Measurements from ENCODE around the gene MYO5C. TPM values are rescaled to one million over a fixed set of nuclear protein-coding genes. Genes with fewer than 3 reads are reported as not detected.

Gene MYO5C
- total and polyA plus RNA-seq, 10 of the 15 experiments (the other 5 are each of a cell fraction or from before 2014, with no cell fraction given), result 0.29 to 1.3 (median 0.75) TPM

DNA sequence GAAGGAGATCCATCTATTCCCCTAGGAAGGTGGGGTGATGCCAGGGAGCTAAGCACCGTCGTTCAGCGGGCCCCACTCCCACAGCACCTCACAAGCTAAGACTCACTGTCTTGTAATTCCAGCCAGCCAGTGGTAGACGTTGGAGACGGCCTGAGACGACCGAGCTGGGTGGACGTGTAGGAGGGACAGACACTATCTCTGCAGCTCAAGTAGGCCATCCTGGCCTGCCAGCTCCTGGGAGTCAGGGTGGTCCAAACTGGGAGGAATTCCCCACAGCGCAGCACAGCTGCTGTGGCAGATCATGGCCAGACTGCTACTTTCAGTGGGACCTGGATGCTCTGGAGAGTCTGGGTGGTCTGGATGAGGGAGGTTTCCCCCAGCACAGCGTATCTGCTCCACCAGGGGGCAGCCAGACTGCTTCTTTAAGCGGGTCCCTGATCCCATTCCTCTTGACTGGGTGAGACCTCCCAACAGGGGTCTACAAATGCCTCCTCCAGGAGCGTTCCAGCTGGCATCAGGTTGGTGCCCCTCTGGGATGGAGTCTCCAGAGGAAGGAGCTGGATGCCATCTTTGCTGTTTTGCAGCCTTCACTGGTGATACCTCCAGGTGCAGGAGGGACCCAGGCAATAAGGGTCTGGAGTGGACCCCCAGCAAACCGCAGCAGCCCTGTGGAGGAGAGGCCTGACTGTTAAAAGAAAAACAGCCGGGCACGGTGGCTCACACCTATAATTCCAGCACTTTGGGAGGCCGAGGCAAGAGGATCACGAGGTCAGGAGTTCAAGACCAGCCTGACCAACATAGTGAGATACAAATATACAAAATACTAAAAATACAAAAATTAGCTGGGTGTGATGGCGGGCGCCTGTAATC lies 132.0 kb downstream of the MYO5C start:
- H2AFZ ChIP-seq (ENCODE audit: control insufficient read depth, low read depth, low read length), result no peak overlapping the region
- H3K4me2 ChIP-seq (ENCODE audit: control insufficient read depth, insufficient read depth), result no peak overlapping the region
- in situ Hi-C loops (cut with MboI), result no loop called here
- WGBS (ENCODE audit: insufficient coverage, insufficient replicate concordance, low lambda C conversion rate, missing lambda C conversion rate), result 91% methylated on average over 19 of the region's 19 CpGs
- H3K4me3 ChIP-seq, result no peak overlapping the region
- no peaks in the 10 kb centered on the region for H3K9me3 ChIP-seq (replicated peaks; ENCODE audit: control insufficient read depth, insufficient read depth, low read length)
- FAIRE-seq, result no peak
- TF ChIP-seq, protein P1, sequence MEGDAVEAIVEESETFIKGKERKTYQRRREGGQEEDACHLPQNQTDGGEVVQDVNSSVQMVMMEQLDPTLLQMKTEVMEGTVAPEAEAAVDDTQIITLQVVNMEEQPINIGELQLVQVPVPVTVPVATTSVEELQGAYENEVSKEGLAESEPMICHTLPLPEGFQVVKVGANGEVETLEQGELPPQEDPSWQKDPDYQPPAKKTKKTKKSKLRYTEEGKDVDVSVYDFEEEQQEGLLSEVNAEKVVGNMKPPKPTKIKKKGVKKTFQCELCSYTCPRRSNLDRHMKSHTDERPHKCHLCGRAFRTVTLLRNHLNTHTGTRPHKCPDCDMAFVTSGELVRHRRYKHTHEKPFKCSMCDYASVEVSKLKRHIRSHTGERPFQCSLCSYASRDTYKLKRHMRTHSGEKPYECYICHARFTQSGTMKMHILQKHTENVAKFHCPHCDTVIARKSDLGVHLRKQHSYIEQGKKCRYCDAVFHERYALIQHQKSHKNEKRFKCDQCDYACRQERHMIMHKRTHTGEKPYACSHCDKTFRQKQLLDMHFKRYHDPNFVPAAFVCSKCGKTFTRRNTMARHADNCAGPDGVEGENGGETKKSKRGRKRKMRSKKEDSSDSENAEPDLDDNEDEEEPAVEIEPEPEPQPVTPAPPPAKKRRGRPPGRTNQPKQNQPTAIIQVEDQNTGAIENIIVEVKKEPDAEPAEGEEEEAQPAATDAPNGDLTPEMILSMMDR (IDR thresholded peaks at IDR 0.05 in 2 of 3, conservative IDR thresholded peaks at IDR 0.05 in 1 of 3; ENCODE audit: control insufficient read depth in 2 of 3, extremely low read depth in 1 of 3, insufficient read depth in 1 of 3, low read depth in 3 of 3, low read length in 3 of 3), result peak; percentile 15 to 43 (median 32); a peak in 4 of 6 replicates
- TF ChIP-seq, protein P2, sequence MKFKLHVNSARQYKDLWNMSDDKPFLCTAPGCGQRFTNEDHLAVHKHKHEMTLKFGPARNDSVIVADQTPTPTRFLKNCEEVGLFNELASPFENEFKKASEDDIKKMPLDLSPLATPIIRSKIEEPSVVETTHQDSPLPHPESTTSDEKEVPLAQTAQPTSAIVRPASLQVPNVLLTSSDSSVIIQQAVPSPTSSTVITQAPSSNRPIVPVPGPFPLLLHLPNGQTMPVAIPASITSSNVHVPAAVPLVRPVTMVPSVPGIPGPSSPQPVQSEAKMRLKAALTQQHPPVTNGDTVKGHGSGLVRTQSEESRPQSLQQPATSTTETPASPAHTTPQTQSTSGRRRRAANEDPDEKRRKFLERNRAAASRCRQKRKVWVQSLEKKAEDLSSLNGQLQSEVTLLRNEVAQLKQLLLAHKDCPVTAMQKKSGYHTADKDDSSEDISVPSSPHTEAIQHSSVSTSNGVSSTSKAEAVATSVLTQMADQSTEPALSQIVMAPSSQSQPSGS (IDR thresholded peaks at IDR 0.05; ENCODE audit: low read length), result no peak
- TF ChIP-seq SMC3 (IDR thresholded peaks at IDR 0.05; ENCODE audit: borderline replicate concordance, low read length), result peak; percentile 7; the same call in 1 of the 2 replicates
- no peak for TF ChIP-seq SMAD5 (IDR thresholded peaks at IDR 0.05; ENCODE audit: low read depth)
- 0 out of 2 replicates have a peak, but pooled peaks have one; percentile 14 for TF ChIP-seq RAD21 (IDR thresholded peaks at IDR 0.05; ENCODE audit: insufficient read depth, low read depth, low read length)
- H3K27ac ChIP-seq (ENCODE audit: control insufficient read depth, insufficient read depth), result no peak overlapping the region
- no peaks in the 10 kb centered on the region for H3K27me3 ChIP-seq (replicated peaks in 1 of 2; ENCODE audit: control insufficient read depth in 2 of 2, insufficient read depth in 2 of 2, low read length in 1 of 2)
- RAD21 ChIA-PET (ENCODE audit: unreplicated experiment), result no interaction called here
- CTCF ChIA-PET, result interaction anchor here (1.0 to 4.7 kb wide), 10 partner anchors 9 to 340 kb away, joined by 3 to 38 read pairs (median 3); no protein-coding TSS in a partner anchor
- no peak for DNase-seq (ENCODE audit: low read depth, low spot score)
- H3K9ac ChIP-seq (ENCODE audit: control insufficient read depth, insufficient read depth, low read length), result no peak overlapping the region
- no peaks in the 10 kb centered on the region for H3K4me1 ChIP-seq (ENCODE audit: control insufficient read depth, insufficient read depth, low read length)
- BruUV-seq (replicated peaks), result no TSS peak
- H4K20me1 ChIP-seq (ENCODE audit: control insufficient read depth, insufficient read depth), result no peaks in the 10 kb centered on the region
- SMC1A ChIA-PET (ENCODE audit: uncharacterized antibody, unreplicated experiment), result interaction anchor here (0.9 to 3.6 kb wide), 4 partner anchors 19 to 64 kb away, joined by 3 to 11 read pairs (median 8); no protein-coding TSS in a partner anchor
- H3K36me3 ChIP-seq (ENCODE audit: control insufficient read depth in 2 of 2, insufficient read depth in 2 of 2, low read length in 1 of 2), result no peaks in the 10 kb centered on the region; a peak in 1 of 4 replicates
- POLR2A ChIA-PET, result interaction anchor here (0.7 kb wide), 1 partner anchor 49 kb away, joined by 8 read pairs; no protein-coding TSS in a partner anchor
- intact Hi-C loops (cut with micrococcal nuclease; ENCODE audit: unreplicated experiment), result no loop called here
- ATAC-seq, result peak; percentile 71
- no peaks in the 10 kb centered on the region for H3K79me2 ChIP-seq (ENCODE audit: control insufficient read depth, insufficient read depth, low read length)

Data from GM12878 (cell line).